Activated CD8-positive, alpha-beta memory T cell treated with anti-CD3 and anti-CD28 coated beads, Interleukin-2, amount 50 U/mL, for 24 hours (primary cell): ENCODE data around the gene GRIK3.
"Not testable (repeated sequence)": the region's sequence is repeated elsewhere in the genome, so short reads cannot be mapped to it uniquely, and the experiment has no call there.

Experiments used
- DNase-seq: peaks from one replicate; pipeline ENCODE4 v3.0.0-alpha.2; 2020; ENCODE audit errors: extremely low read depth

GRIK3 gene

GRCh38 chr1:36789535-36789934 is 244.8 kb downstream of the GRIK3 start:
- DNase-seq = no peak

- no peak for DNase-seq
Observed at GRCh38 chr1:36787312-36787913, 246.9 kb downstream of the GRIK3 start.

- no peak for DNase-seq
Observed at GRCh38 chr1:36786425-36786824, 247.9 kb downstream of the GRIK3 start.

GRCh38 chr1:36784147-36784859 is 250.0 kb downstream of the GRIK3 start:
- DNase-seq = no peak

- DNase-seq = no peak
Observed at GRCh38 chr1:36783475-36783874, 250.8 kb downstream of the GRIK3 start.

- no peak for DNase-seq
Observed at GRCh38 chr1:36782785-36783184, 251.5 kb downstream of the GRIK3 start.

- no peak for DNase-seq
Observed at GRCh38 chr1:36782085-36782484, 252.2 kb downstream of the GRIK3 start.

GRCh38 chr1:36781098-36781497 is 253.2 kb downstream of the GRIK3 start:
- no peak for DNase-seq

GRCh38 chr1:36778740-36779139 is 255.6 kb downstream of the GRIK3 start:
- DNase-seq = no peak

GRCh38 chr1:36776948-36777831 is 257.1 kb downstream of the GRIK3 start:
- DNase-seq = no peak

- no peak for DNase-seq
Observed at GRCh38 chr1:36776256-36776655, 258.1 kb downstream of the GRIK3 start.

- no peak for DNase-seq
Observed at GRCh38 chr1:36775716-36776115, 258.6 kb downstream of the GRIK3 start.

GRCh38 chr1:36773827-36774541 is 260.3 kb downstream of the GRIK3 start:
- no peak for DNase-seq

- DNase-seq = no peak
Observed at GRCh38 chr1:36772647-36773495, 261.4 kb downstream of the GRIK3 start.

- no peak for DNase-seq
Observed at GRCh38 chr1:36771660-36772284, 262.5 kb downstream of the GRIK3 start.

- DNase-seq = no peak
Observed at GRCh38 chr1:36771240-36771639, 263.1 kb downstream of the GRIK3 start.

- DNase-seq = no peak
Observed at GRCh38 chr1:36769886-36770830, 264.2 kb downstream of the GRIK3 start.

- DNase-seq = no peak
Observed at GRCh38 chr1:36768486-36769178, 265.7 kb downstream of the GRIK3 start.

GRCh38 chr1:36767429-36767828 is 266.9 kb downstream of the GRIK3 start:
- DNase-seq = not testable (repeated sequence)
